Esophagus squamous epithelium (tissue), 5 donors: Measurements from ENCODE around the gene FBH1. TPM values are rescaled to one million over a fixed set of nuclear protein-coding genes. Genes with fewer than 3 reads are reported as not detected.
"Not testable (repeated sequence)": the region's sequence is repeated elsewhere in the genome, so short reads cannot be mapped to it uniquely, and the experiment has no call there.

Source experiments
- DNase-seq: peaks from one replicate; lab custom pipeline; 2025; lab: John Stamatoyannopoulos, UW
- H3K27ac ChIP-seq, 4 donors: fragments of 200-600 bp; sonication (generic); one replicate each; pipeline ENCODE4 v1.5.1; 2016 to 2019; ENCODE audit warnings: mild to moderate bottlenecking in 1 of 4
- H3K27me3 ChIP-seq, 4 donors: fragments of 200-600 bp; sonication (generic); 1 replicate in 3 of 4; 2 replicates in 1 of 4; pipeline versions ENCODE4 v1.5.1 to v1.6.0; 2017 to 2021; ENCODE audit warnings: antibody characterized with exemption in 1 of 4
- H3K36me3 ChIP-seq, 3 donors: fragments of 200-600 bp; sonication (generic); one replicate each; pipeline ENCODE4 v1.5.1; 2016 to 2019
- H3K4me1 ChIP-seq, 3 donors: fragments of 200-600 bp; sonication (generic); one replicate each; pipeline ENCODE4 v1.5.1; 2017 to 2019
- H3K4me3 ChIP-seq, 4 donors: fragments of 200-600 bp; sonication (generic); 1 replicate in 3 of 4; 2 replicates in 1 of 4; pipeline ENCODE4 v1.5.1; 2016 to 2019; ENCODE audit warnings: mild to moderate bottlenecking in 2 of 4, moderate library complexity in 1 of 4
- H3K9me3 ChIP-seq, 3 donors: fragments of 200-600 bp; sonication (generic); one replicate each; pipeline ENCODE4 v1.5.1; 2016 to 2019
- POLR2A ChIP-seq, 4 donors: fragments of 450-650 bp; IDR thresholded peaks; one replicate each; pipeline ENCODE4 v1.6.1; 2017; ENCODE audit warnings: antibody characterized with exemption in 4 of 4, mild to moderate bottlenecking in 4 of 4, moderate library complexity in 3 of 4
- WGBS, 2 donors: methylation state at CpG; one replicate each; pipeline ENCODE4 v1.1.5; 2018; 5-methylcytosine and 5-hydroxymethylcytosine counted together
- intact Hi-C: fragments of 100-400 bp; cut with DNase I; formaldehyde crosslinking; loops from one replicate; pipeline ENCODE4 v1.15.0; 2022
- total RNA-seq, 4 donors: library from RNA; depleted of rRNA; stranded (reverse); fragments of >200 nt; gene quantifications; one replicate each; pipeline ENCODE4 v1.1.0, GENCODE V29; 2016
- TF ChIP-seq, protein P1 (sequence below), 6 experiments: fragments of 450-650 bp in 4 of 6; fragments of 200-600 bp in 2 of 6; sonication (generic) in 2 of 6; IDR thresholded peaks; one replicate each; pipeline ENCODE4 v1.5.1; 2016 to 2019; ENCODE audit warnings: antibody characterized with exemption in 6 of 6, mild to moderate bottlenecking in 4 of 6, moderate library complexity in 4 of 6
- donor health status: DM: yes; HTN: yes; CAD: no.

Gene FBH1
- total RNA-seq, 4 donors from 2014 or later, result 48.5 to 93.8 (median 54.1) TPM

DNA sequence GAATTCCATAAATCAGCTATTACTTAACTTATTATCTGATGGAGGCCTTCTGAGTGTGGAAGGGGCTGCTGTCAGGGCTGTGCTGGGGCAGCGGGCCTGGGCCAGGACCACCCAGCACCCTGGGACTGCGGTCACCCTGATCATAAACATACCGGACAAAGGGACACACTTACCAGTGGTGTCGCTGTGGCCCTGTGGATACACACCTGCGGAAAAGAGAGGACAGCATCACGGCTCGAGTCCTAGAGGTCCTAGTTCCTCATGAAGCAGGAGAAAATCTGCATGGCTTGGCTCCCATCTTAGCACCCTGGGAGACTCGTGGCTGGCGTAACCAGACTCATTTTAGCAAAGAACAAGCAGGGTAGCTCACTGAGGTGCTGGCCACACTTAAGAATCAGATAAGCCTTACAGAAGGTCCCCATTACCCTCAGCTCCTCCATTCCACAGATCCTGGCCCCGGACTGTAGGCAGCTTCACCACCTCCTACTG is 69.6 kb downstream of the FBH1 start:
- TF ChIP-seq, protein P1, sequence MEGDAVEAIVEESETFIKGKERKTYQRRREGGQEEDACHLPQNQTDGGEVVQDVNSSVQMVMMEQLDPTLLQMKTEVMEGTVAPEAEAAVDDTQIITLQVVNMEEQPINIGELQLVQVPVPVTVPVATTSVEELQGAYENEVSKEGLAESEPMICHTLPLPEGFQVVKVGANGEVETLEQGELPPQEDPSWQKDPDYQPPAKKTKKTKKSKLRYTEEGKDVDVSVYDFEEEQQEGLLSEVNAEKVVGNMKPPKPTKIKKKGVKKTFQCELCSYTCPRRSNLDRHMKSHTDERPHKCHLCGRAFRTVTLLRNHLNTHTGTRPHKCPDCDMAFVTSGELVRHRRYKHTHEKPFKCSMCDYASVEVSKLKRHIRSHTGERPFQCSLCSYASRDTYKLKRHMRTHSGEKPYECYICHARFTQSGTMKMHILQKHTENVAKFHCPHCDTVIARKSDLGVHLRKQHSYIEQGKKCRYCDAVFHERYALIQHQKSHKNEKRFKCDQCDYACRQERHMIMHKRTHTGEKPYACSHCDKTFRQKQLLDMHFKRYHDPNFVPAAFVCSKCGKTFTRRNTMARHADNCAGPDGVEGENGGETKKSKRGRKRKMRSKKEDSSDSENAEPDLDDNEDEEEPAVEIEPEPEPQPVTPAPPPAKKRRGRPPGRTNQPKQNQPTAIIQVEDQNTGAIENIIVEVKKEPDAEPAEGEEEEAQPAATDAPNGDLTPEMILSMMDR (IDR thresholded peaks at IDR 0.05), result no peak
- no peak for TF ChIP-seq POLR2A (IDR thresholded peaks at IDR 0.05)
- Histone ChIP-seq H3K27me3 (no peaks in the 10 kb centered on the region), H3K9me3 (no peaks in the 10 kb centered on the region), H3K36me3 (peaks cover 6 to 72% (median 20%) of the 10 kb centered on the region in 3 donors), H3K4me3 (no peak overlapping the region), H3K4me1 (no peaks in the 10 kb centered on the region), H3K27ac (no peak overlapping the region)
- WGBS, 2 donors, result 81 to 88% methylated on average over 6 to 7 of the region's 10 CpGs
- DNase-seq, result no peak
- intact Hi-C loops, result no loop called here

DNA sequence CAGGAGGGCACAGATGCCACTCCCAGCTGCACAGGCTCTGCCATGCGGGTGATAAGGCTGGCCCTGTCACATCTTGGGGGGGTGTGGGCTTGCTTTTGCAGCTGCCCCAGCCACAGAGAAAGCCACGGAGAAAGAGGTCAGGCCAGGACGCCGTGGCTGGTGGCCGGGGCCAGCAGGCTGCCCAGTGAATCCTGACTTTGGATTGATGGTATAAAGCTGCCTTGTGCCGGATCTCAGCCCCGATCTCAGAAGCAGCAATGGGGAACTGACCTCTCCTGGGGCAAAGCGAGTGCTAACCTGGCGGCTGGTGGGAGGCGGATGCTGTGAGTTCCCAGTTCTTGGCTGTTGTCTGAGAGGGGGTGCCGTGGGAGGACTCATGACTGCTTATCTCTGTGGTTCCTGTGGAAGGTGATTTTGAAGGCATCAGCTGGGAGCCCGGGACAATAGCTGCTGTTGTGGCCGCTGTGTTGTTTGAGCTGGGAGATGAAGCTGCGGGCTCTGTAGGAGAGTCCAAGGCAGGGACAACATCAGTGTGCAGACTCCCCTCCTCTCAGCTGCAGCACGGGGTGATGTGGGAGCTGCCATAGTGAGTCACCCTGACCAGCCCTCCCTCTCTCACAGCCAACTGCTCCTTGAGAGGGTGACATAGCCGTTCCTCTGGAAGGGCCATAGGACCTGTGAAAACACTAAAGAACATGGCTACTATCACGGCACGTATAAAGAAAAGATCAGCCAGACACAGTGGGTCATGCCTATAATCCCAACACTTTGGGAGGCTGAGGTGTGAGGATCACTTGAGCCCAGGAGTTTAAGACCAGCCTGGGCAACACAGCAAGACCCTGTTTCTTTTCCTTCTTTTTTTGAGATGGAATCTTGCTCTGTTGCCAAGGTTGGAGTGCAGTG is 70.3 kb downstream of the FBH1 start:
- Histone ChIP-seq H3K4me1 (no peaks in the 10 kb centered on the region), H3K9me3 (no peaks in the 10 kb centered on the region), H3K27ac (no peak overlapping the region), H3K4me3 (no peak overlapping the region), H3K27me3 (no peaks in the 10 kb centered on the region), H3K36me3 (peaks cover 6 to 79% (median 20%) of the 10 kb centered on the region in 3 donors)
- no peak for DNase-seq
- intact Hi-C loops, result no loop called here
- TF ChIP-seq, protein P1 (IDR thresholded peaks at IDR 0.05), result no peak
- TF ChIP-seq POLR2A (IDR thresholded peaks at IDR 0.05), result no peak
- 81 to 93% methylated on average over 3 to 11 of the region's 18 CpGs for WGBS, 2 donors

DNA sequence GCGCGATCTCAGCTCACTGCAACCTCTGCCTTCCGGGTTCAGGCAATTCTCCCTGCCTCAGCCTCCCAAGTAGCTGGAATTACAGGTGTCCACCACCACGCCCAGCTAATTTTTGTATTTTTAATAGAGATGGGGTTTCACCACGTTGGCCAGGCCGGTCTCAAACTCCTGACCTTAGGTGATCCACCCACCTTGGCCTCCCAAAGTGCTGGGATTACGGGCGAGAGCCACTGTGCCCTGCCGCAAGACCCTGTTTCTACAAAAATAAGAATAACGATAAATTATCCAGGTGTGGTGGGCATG is 70.9 kb downstream of the FBH1 start:
- H3K27me3 ChIP-seq, H3K9me3 ChIP-seq, DNase-seq, H3K4me1 ChIP-seq, H3K27ac ChIP-seq, intact Hi-C loops, H3K4me3 ChIP-seq: not testable (repeated sequence)
- H3K36me3 ChIP-seq, result peaks cover 6 to 81% (median 17%) of the 10 kb centered on the region in 3 donors
- 91 to 96% methylated on average over 10 of the region's 10 CpGs for WGBS, 2 donors

DNA sequence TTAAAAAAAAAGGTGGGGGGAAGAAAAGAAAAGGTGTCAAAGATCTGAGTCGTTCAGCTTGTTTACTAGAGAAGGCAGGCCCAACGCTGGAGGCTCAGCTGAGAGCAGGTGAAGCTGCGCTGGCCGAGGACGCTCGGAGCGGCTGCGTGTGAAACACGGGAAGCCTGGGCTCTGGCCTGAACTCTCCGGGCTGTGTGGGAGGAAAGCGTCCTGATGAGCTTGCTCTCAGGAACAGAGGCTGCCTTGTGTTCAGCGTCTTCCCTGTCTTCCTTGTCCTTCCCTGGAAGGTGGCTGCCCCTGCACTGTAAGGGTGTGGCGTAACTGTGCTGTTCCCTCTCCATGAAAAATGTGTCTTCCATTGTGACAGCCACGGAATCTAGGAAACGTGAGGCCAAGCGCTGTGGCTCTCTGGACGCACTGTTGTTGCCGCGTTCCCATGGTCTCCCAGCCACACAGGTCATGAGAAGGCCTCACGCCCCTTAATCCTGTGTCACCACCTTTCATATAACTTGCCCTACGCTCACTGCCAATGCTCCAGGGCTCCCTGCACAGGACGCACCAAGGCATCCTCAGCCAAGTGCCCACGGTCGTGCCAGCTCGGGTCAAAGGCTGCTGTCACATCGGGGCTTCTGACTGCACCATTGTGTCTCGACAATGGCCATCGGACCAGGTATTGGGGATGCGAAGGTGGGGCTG is 71.5 kb downstream of the FBH1 start:
- H3K9me3 ChIP-seq, result no peaks in the 10 kb centered on the region
- H3K27me3 ChIP-seq, result no peaks in the 10 kb centered on the region
- 85 to 95% methylated on average over 9 to 28 of the region's 29 CpGs for WGBS, 2 donors
- H3K36me3 ChIP-seq, result peaks cover 6 to 79% (median 16%) of the 10 kb centered on the region in 3 donors
- no peak overlapping the region for H3K4me3 ChIP-seq
- TF ChIP-seq POLR2A (IDR thresholded peaks at IDR 0.05), result no peak
- TF ChIP-seq, protein P1 (IDR thresholded peaks at IDR 0.05), result no peak
- H3K27ac ChIP-seq, result no peak overlapping the region
- no peak for DNase-seq
- intact Hi-C loops, result no loop called here
- no peaks in the 10 kb centered on the region for H3K4me1 ChIP-seq

DNA sequence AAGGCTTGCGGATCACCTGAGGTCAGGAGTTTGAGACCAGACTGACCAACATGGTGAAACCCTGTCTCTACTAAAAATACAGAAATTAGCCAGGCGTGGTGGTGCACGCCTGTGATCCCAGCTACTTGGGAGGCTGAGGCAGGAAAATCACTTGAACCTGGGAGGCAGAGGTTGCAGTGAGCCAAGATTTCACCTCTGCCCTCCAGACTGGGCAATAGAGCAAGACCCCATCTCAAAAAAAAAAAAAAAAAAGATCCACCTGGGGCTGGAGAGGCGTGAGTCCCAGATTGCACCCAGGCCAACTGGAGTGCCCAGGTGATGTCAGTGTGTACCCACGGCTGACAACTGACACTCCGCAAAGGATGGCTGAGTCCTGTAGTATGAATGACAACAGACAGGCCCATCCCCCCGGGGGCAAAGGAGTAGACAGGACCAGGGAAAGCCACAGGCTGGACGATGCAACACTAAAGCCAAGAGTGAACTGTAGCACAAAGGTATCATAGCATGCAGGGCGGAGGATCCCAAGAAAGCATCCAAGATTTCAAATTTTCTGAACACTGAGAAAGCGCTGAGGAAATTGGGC is 72.4 kb downstream of the FBH1 start:
- H3K27me3 ChIP-seq, DNase-seq, H3K9me3 ChIP-seq, H3K27ac ChIP-seq, H3K4me3 ChIP-seq, H3K4me1 ChIP-seq, intact Hi-C loops: not testable (repeated sequence)
- peaks cover 6 to 78% (median 16%) of the 10 kb centered on the region in 3 donors for H3K36me3 ChIP-seq
- 93 to 99% methylated on average over 6 to 8 of the region's 10 CpGs for WGBS, 2 donors
